ENCODE data around the gene PDGFB.

The PDGFB gene

GRCh38 chr22:39251762-39252460 is 7.1 kb upstream of the PDGFB start:
- no peak for TF ChIP-seq CTCF (conservative IDR thresholded peaks at IDR 0.05; ENCODE audit: low read depth, low read length)
- no peak overlapping the region for H3K4me3 ChIP-seq (IDR thresholded peaks at IDR 0.05; ENCODE audit: insufficient read depth, low read depth, low read length)
- H4K20me1 ChIP-seq (ENCODE audit: insufficient read depth), result no peaks in the 10 kb centered on the region
- H3K27me3 ChIP-seq (ENCODE audit: insufficient read depth, low read depth), result peaks cover 37% of the 10 kb centered on the region
- H3K79me2 ChIP-seq (ENCODE audit: insufficient read depth, low read depth), result no peaks in the 10 kb centered on the region
- no peaks in the 10 kb centered on the region for H3K36me3 ChIP-seq (ENCODE audit: insufficient read depth)
- H2AFZ ChIP-seq (ENCODE audit: low read depth), result no peak overlapping the region
- no peak overlapping the region for H3K4me2 ChIP-seq
- H3K4me1 ChIP-seq (ENCODE audit: low read depth, poor library complexity, severe bottlenecking), result peaks cover 32% of the 10 kb centered on the region
- H3K27ac ChIP-seq, result no peak overlapping the region
- H3K9ac ChIP-seq, result no peak overlapping the region

GRCh38 chr22:39250838-39251237 is 6.1 kb upstream of the PDGFB start:
- TF ChIP-seq CTCF (conservative IDR thresholded peaks at IDR 0.05; ENCODE audit: low read depth, low read length), result no peak
- Histone ChIP-seq H3K27me3 (ENCODE audit: insufficient read depth, low read depth) (peaks cover 48% of the 10 kb centered on the region), H2AFZ (ENCODE audit: low read depth) (no peak overlapping the region), H3K27ac (no peak overlapping the region), H3K79me2 (ENCODE audit: insufficient read depth, low read depth) (no peaks in the 10 kb centered on the region), H3K4me3 (IDR thresholded peaks at IDR 0.05; ENCODE audit: insufficient read depth, low read depth, low read length) (no peak overlapping the region), H3K4me2 (no peak overlapping the region), H3K36me3 (ENCODE audit: insufficient read depth) (no peaks in the 10 kb centered on the region), H3K4me1 (ENCODE audit: low read depth, poor library complexity, severe bottlenecking) (peaks cover 32% of the 10 kb centered on the region), H4K20me1 (ENCODE audit: insufficient read depth) (no peaks in the 10 kb centered on the region), H3K9ac (no peak overlapping the region)

GRCh38 chr22:39250131-39250530 is 5.3 kb upstream of the PDGFB start:
- no peak overlapping the region for H3K4me2 ChIP-seq
- no peak overlapping the region for H3K27ac ChIP-seq
- H3K4me3 ChIP-seq (IDR thresholded peaks at IDR 0.05; ENCODE audit: insufficient read depth, low read depth, low read length), result no peak overlapping the region
- H2AFZ ChIP-seq (ENCODE audit: low read depth), result no peak overlapping the region
- no peaks in the 10 kb centered on the region for H3K36me3 ChIP-seq (ENCODE audit: insufficient read depth)
- TF ChIP-seq CTCF (conservative IDR thresholded peaks at IDR 0.05; ENCODE audit: low read depth, low read length), result no peak
- H3K9ac ChIP-seq, result no peak overlapping the region
- H3K27me3 ChIP-seq (ENCODE audit: insufficient read depth, low read depth), result peaks cover 55% of the 10 kb centered on the region
- peaks cover 26% of the 10 kb centered on the region for H3K4me1 ChIP-seq (ENCODE audit: low read depth, poor library complexity, severe bottlenecking)
- H3K79me2 ChIP-seq (ENCODE audit: insufficient read depth, low read depth), result no peaks in the 10 kb centered on the region
- no peaks in the 10 kb centered on the region for H4K20me1 ChIP-seq (ENCODE audit: insufficient read depth)

- Histone ChIP-seq H3K79me2 (ENCODE audit: insufficient read depth, low read depth) (no peaks in the 10 kb centered on the region), H3K4me1 (ENCODE audit: low read depth, poor library complexity, severe bottlenecking) (peaks cover 17% of the 10 kb centered on the region), H2AFZ (ENCODE audit: low read depth) (no peak overlapping the region), H3K36me3 (ENCODE audit: insufficient read depth) (no peaks in the 10 kb centered on the region), H3K27ac (no peak overlapping the region), H3K4me3 (IDR thresholded peaks at IDR 0.05; ENCODE audit: insufficient read depth, low read depth, low read length) (no peak overlapping the region), H3K4me2 (no peak overlapping the region), H4K20me1 (ENCODE audit: insufficient read depth) (no peaks in the 10 kb centered on the region), H3K9ac (no peak overlapping the region), H3K27me3 (ENCODE audit: insufficient read depth, low read depth) (peaks cover 63% of the 10 kb centered on the region)
- no peak for TF ChIP-seq CTCF (conservative IDR thresholded peaks at IDR 0.05; ENCODE audit: low read depth, low read length)
Measured at GRCh38 chr22:39249086-39249704, 4.4 kb upstream of the PDGFB start.
